ENCODE results near the gene ACTN1.

The ACTN1 gene

GRCh38 chr14:68934066-68934465 is 45.0 kb downstream of the ACTN1 start:
- no peak overlapping the region for H3K4me3 ChIP-seq (ENCODE audit: low read length)
- H3K27me3 ChIP-seq (ENCODE audit: control insufficient read depth, insufficient read depth, low read length) = no peaks in the 10 kb centered on the region
- H3K9ac ChIP-seq (ENCODE audit: low read length) = no peak overlapping the region
- peaks cover 3% of the 10 kb centered on the region for H3K36me3 ChIP-seq (ENCODE audit: control insufficient read depth, insufficient read depth, low read length)
- peak overlapping the region; percentile 97 for H3K27ac ChIP-seq (ENCODE audit: low read depth, low read length)
- H3K4me1 ChIP-seq (ENCODE audit: control insufficient read depth, insufficient read depth, low read length) = peaks cover 80% of the 10 kb centered on the region

- Histone ChIP-seq H3K9ac (ENCODE audit: low read length) (no peak overlapping the region), H3K36me3 (ENCODE audit: control insufficient read depth, insufficient read depth, low read length) (peaks cover 3% of the 10 kb centered on the region), H3K4me3 (ENCODE audit: low read length) (no peak overlapping the region), H3K27ac (ENCODE audit: low read depth, low read length) (peak overlapping the region; percentile 97), H3K4me1 (ENCODE audit: control insufficient read depth, insufficient read depth, low read length) (peaks cover 78% of the 10 kb centered on the region), H3K27me3 (ENCODE audit: control insufficient read depth, insufficient read depth, low read length) (no peaks in the 10 kb centered on the region)
Observed at GRCh38 chr14:68932686-68933085, 46.4 kb downstream of the ACTN1 start.

- Histone ChIP-seq H3K27me3 (ENCODE audit: control insufficient read depth, insufficient read depth, low read length) (no peaks in the 10 kb centered on the region), H3K9ac (ENCODE audit: low read length) (no peak overlapping the region), H3K27ac (ENCODE audit: low read depth, low read length) (peak overlapping the region; percentile 97), H3K4me3 (ENCODE audit: low read length) (no peak overlapping the region), H3K36me3 (ENCODE audit: control insufficient read depth, insufficient read depth, low read length) (peaks cover 3% of the 10 kb centered on the region), H3K4me1 (ENCODE audit: control insufficient read depth, insufficient read depth, low read length) (peaks cover 73% of the 10 kb centered on the region)
Observed at GRCh38 chr14:68932231-68932630, 46.9 kb downstream of the ACTN1 start.

- H3K36me3 ChIP-seq (ENCODE audit: control insufficient read depth, insufficient read depth, low read length) = peaks cover 3% of the 10 kb centered on the region
- H3K9ac ChIP-seq (ENCODE audit: low read length) = no peak overlapping the region
- H3K4me1 ChIP-seq (ENCODE audit: control insufficient read depth, insufficient read depth, low read length) = peaks cover 67% of the 10 kb centered on the region
- H3K4me3 ChIP-seq (ENCODE audit: low read length) = no peak overlapping the region
- peak overlapping the region; percentile 97 for H3K27ac ChIP-seq (ENCODE audit: low read depth, low read length)
- no peaks in the 10 kb centered on the region for H3K27me3 ChIP-seq (ENCODE audit: control insufficient read depth, insufficient read depth, low read length)
Observed at GRCh38 chr14:68931474-68932051, 47.5 kb downstream of the ACTN1 start.

- Histone ChIP-seq H3K4me3 (ENCODE audit: low read length) (no peak overlapping the region), H3K27ac (ENCODE audit: low read depth, low read length) (peak overlapping the region; percentile 97), H3K27me3 (ENCODE audit: control insufficient read depth, insufficient read depth, low read length) (no peaks in the 10 kb centered on the region), H3K36me3 (ENCODE audit: control insufficient read depth, insufficient read depth, low read length) (peaks cover 3% of the 10 kb centered on the region), H3K4me1 (ENCODE audit: control insufficient read depth, insufficient read depth, low read length) (peaks cover 63% of the 10 kb centered on the region), H3K9ac (ENCODE audit: low read length) (no peak overlapping the region)
Observed at GRCh38 chr14:68931063-68931462, 48.0 kb downstream of the ACTN1 start.

- Histone ChIP-seq H3K4me3 (ENCODE audit: low read length) (peak overlapping the region; percentile 19), H3K9ac (ENCODE audit: low read length) (no peak overlapping the region), H3K36me3 (ENCODE audit: control insufficient read depth, insufficient read depth, low read length) (peaks cover 6% of the 10 kb centered on the region), H3K27me3 (ENCODE audit: control insufficient read depth, insufficient read depth, low read length) (no peaks in the 10 kb centered on the region), H3K27ac (ENCODE audit: low read depth, low read length) (peak overlapping the region; percentile 97), H3K4me1 (ENCODE audit: control insufficient read depth, insufficient read depth, low read length) (peaks cover 69% of the 10 kb centered on the region)
Observed at GRCh38 chr14:68929623-68930307, 49.3 kb downstream of the ACTN1 start.

GRCh38 chr14:68928770-68929550 is 50.1 kb downstream of the ACTN1 start:
- peaks cover 70% of the 10 kb centered on the region for H3K4me1 ChIP-seq (ENCODE audit: control insufficient read depth, insufficient read depth, low read length)
- peaks cover 9% of the 10 kb centered on the region for H3K36me3 ChIP-seq (ENCODE audit: control insufficient read depth, insufficient read depth, low read length)
- H3K9ac ChIP-seq (ENCODE audit: low read length) = no peak overlapping the region
- H3K4me3 ChIP-seq (ENCODE audit: low read length) = peak overlapping the region; percentile 19
- no peaks in the 10 kb centered on the region for H3K27me3 ChIP-seq (ENCODE audit: control insufficient read depth, insufficient read depth, low read length)
- peak overlapping the region; percentile 97 for H3K27ac ChIP-seq (ENCODE audit: low read depth, low read length)

- H3K4me1 ChIP-seq (ENCODE audit: control insufficient read depth, insufficient read depth, low read length) = peaks cover 68% of the 10 kb centered on the region
- H3K4me3 ChIP-seq (ENCODE audit: low read length) = no peak overlapping the region
- peaks cover 8% of the 10 kb centered on the region for H3K36me3 ChIP-seq (ENCODE audit: control insufficient read depth, insufficient read depth, low read length)
- H3K9ac ChIP-seq (ENCODE audit: low read length) = no peak overlapping the region
- peak overlapping the region; percentile 97 for H3K27ac ChIP-seq (ENCODE audit: low read depth, low read length)
- no peaks in the 10 kb centered on the region for H3K27me3 ChIP-seq (ENCODE audit: control insufficient read depth, insufficient read depth, low read length)
Observed at GRCh38 chr14:68927956-68928675, 51.0 kb downstream of the ACTN1 start.

- H3K27me3 ChIP-seq (ENCODE audit: control insufficient read depth, insufficient read depth, low read length) = no peaks in the 10 kb centered on the region
- no peak overlapping the region for H3K9ac ChIP-seq (ENCODE audit: low read length)
- no peak overlapping the region for H3K4me3 ChIP-seq (ENCODE audit: low read length)
- peaks cover 72% of the 10 kb centered on the region for H3K4me1 ChIP-seq (ENCODE audit: control insufficient read depth, insufficient read depth, low read length)
- H3K36me3 ChIP-seq (ENCODE audit: control insufficient read depth, insufficient read depth, low read length) = peaks cover 8% of the 10 kb centered on the region
- H3K27ac ChIP-seq (ENCODE audit: low read depth, low read length) = peak overlapping the region; percentile 87
Observed at GRCh38 chr14:68927089-68927488, 52.0 kb downstream of the ACTN1 start.

GRCh38 chr14:68926236-68926635 is 52.9 kb downstream of the ACTN1 start:
- Histone ChIP-seq H3K27me3 (ENCODE audit: control insufficient read depth, insufficient read depth, low read length) (no peaks in the 10 kb centered on the region), H3K4me1 (ENCODE audit: control insufficient read depth, insufficient read depth, low read length) (peaks cover 72% of the 10 kb centered on the region), H3K4me3 (ENCODE audit: low read length) (no peak overlapping the region), H3K9ac (ENCODE audit: low read length) (no peak overlapping the region), H3K27ac (ENCODE audit: low read depth, low read length) (peak overlapping the region; percentile 87), H3K36me3 (ENCODE audit: control insufficient read depth, insufficient read depth, low read length) (peaks cover 8% of the 10 kb centered on the region)

GRCh38 chr14:68925373-68925772 is 53.7 kb downstream of the ACTN1 start:
- Histone ChIP-seq H3K36me3 (ENCODE audit: control insufficient read depth, insufficient read depth, low read length) (peaks cover 16% of the 10 kb centered on the region), H3K4me1 (ENCODE audit: control insufficient read depth, insufficient read depth, low read length) (peaks cover 72% of the 10 kb centered on the region), H3K27me3 (ENCODE audit: control insufficient read depth, insufficient read depth, low read length) (no peaks in the 10 kb centered on the region), H3K9ac (ENCODE audit: low read length) (no peak overlapping the region), H3K4me3 (ENCODE audit: low read length) (no peak overlapping the region), H3K27ac (ENCODE audit: low read depth, low read length) (peak overlapping the region; percentile 87)
